IMR-90 (cell line): ENCODE results near the gene FMNL3. TPM values are rescaled to one million over a fixed set of nuclear protein-coding genes. Genes with fewer than 3 reads are reported as not detected.

Source experiments
- ATAC-seq: fragments of 200-7000 bp; cut with Tn5 transposase; 2 replicates; pipeline ENCODE4 v1.9.1; 2020; ENCODE audit warnings: low read depth, mild to moderate bottlenecking, moderate library complexity
- BruUV-seq: library from RNA; stranded (reverse); fragments of 400-500 nt; replicated peaks from 2 replicates; lab custom pipeline; 2021; lab: Mats Ljungman, UMichigan
- CTCF ChIA-PET: fragments of 300-600 bp; formaldehyde crosslinking; extraction: SDS; loops from one replicate; lab custom pipeline; 2021; ENCODE audit warnings: antibody characterized with exemption; lab: Yijun Ruan, JAX
- POLR2A ChIA-PET: fragments of 300-600 bp; sonication (Branson Sonifier 250); formaldehyde crosslinking; loops from one replicate; lab custom pipeline; 2022; ENCODE audit warnings: antibody characterized with exemption; ENCODE audit not compliant: unreplicated experiment; lab: Charles Lee
- DNase-seq: peaks from one replicate; pipeline ENCODE4 v3.0.0; 2013
- H2AFZ ChIP-seq: replicated peaks from 2 replicates; pipeline ENCODE3; 2013; ENCODE audit warnings: low read length, mild to moderate bottlenecking; ENCODE audit not compliant: poor library complexity
- H2AK5ac ChIP-seq: 2 replicates; pipeline ENCODE4 v1.6.1; 2013; ENCODE audit warnings: low read depth, low read length, inconsistent platforms
- H2AK9ac ChIP-seq: replicated peaks from 2 replicates; pipeline ENCODE3; 2013; ENCODE audit warnings: mild to moderate bottlenecking, low read depth, low read length, moderate library complexity; ENCODE audit not compliant: poor library complexity
- H2BK120ac ChIP-seq: 2 replicates; pipeline ENCODE4 v1.6.1; 2013; ENCODE audit warnings: low read depth, low read length, inconsistent platforms
- H2BK15ac ChIP-seq: 3 replicates; pipeline ENCODE4 v1.6.1; 2013; ENCODE audit warnings: low read depth, low read length, inconsistent platforms
- H2BK20ac ChIP-seq: 2 replicates; pipeline ENCODE4 v1.6.1; 2013; ENCODE audit warnings: low read depth, mild to moderate bottlenecking, inconsistent platforms, low read length, moderate library complexity
- H2BK5ac ChIP-seq: 2 replicates; pipeline ENCODE4 v1.6.1; 2013; ENCODE audit warnings: mild to moderate bottlenecking, low read depth, low read length, inconsistent platforms; ENCODE audit not compliant: poor library complexity, severe bottlenecking
- H3K14ac ChIP-seq: replicated peaks from 2 replicates; pipeline ENCODE4 v1.6.1; 2013; ENCODE audit warnings: low read depth, low read length, inconsistent platforms
- H3K18ac ChIP-seq: 2 replicates; pipeline ENCODE4 v1.6.1; 2013; ENCODE audit warnings: low read depth, low read length, control low read depth
- H3K23ac ChIP-seq: 2 replicates; pipeline ENCODE4 v1.6.1; 2013; ENCODE audit warnings: low read depth, low read length, inconsistent platforms
- H3K27ac ChIP-seq: 2 replicates; pipeline ENCODE4 v1.5.1; 2013; ENCODE audit warnings: mild to moderate bottlenecking, control low read depth, low read length; ENCODE audit not compliant: insufficient read depth
- H3K27me3 ChIP-seq: 2 replicates; pipeline ENCODE4 v1.6.1; 2013; ENCODE audit warnings: low read length; ENCODE audit not compliant: control insufficient read depth, insufficient read depth
- H3K36me3 ChIP-seq: 2 replicates; pipeline ENCODE4 v1.6.1; 2013; ENCODE audit warnings: low read length, mixed read lengths; ENCODE audit not compliant: control insufficient read depth, insufficient read depth
- H3K4ac ChIP-seq: 2 replicates; pipeline ENCODE4 v1.6.1; 2013; ENCODE audit warnings: low read depth, low read length, inconsistent platforms
- H3K4me1 ChIP-seq: 2 replicates; pipeline ENCODE4 v1.6.1; 2013; ENCODE audit warnings: low read length, mixed read lengths; ENCODE audit not compliant: control insufficient read depth, insufficient read depth
- H3K4me2 ChIP-seq: 2 replicates; pipeline ENCODE4 v1.6.1; 2013; ENCODE audit warnings: low read depth, mild to moderate bottlenecking, control low read depth, low read length, moderate library complexity
- H3K4me3 ChIP-seq: 2 replicates; pipeline ENCODE4 v1.5.1; 2013; ENCODE audit warnings: low read depth, mild to moderate bottlenecking, control low read depth, low read length, moderate library complexity; ENCODE audit not compliant: insufficient read depth
- H3K56ac ChIP-seq: 2 replicates; pipeline ENCODE4 v1.6.1; 2013; ENCODE audit warnings: low read length, inconsistent platforms; ENCODE audit not compliant: insufficient read depth; ENCODE audit errors: extremely low read depth
- H3K79me1 ChIP-seq, 2 experiments: 2 replicates each; pipeline ENCODE4 v1.6.1; 2013; ENCODE audit warnings: low read length in 2 of 2, inconsistent platforms in 1 of 2, low read depth in 1 of 2
- H3K9ac ChIP-seq: 2 replicates; pipeline ENCODE4 v1.6.1; 2013; ENCODE audit warnings: low read depth, low read length, control low read depth
- H3K9me1 ChIP-seq: 2 replicates; pipeline ENCODE4 v1.6.1; 2013; ENCODE audit warnings: low read length, inconsistent platforms; ENCODE audit not compliant: insufficient read depth
- H3K9me3 ChIP-seq: 2 replicates; pipeline ENCODE4 v1.6.1; 2013; ENCODE audit warnings: low read length; ENCODE audit not compliant: control insufficient read depth, insufficient read depth
- H4K20me1 ChIP-seq: 2 replicates; pipeline ENCODE4 v1.6.1; 2013; ENCODE audit warnings: low read length, inconsistent platforms; ENCODE audit not compliant: insufficient read depth
- H4K5ac ChIP-seq: 2 replicates; pipeline ENCODE4 v1.6.1; 2013; ENCODE audit warnings: mild to moderate bottlenecking, low read depth, low read length, control low read depth
- H4K8ac ChIP-seq, 2 experiments: 2 replicates each; pipeline ENCODE4 v1.6.1; 2013; ENCODE audit warnings: low read depth in 2 of 2, low read length in 2 of 2, control low read depth in 1 of 2, inconsistent platforms in 1 of 2
- H4K91ac ChIP-seq: 2 replicates; pipeline ENCODE4 v1.6.1; 2013; ENCODE audit warnings: low read depth, low read length, inconsistent platforms; ENCODE audit not compliant: insufficient read depth
- FOS ChIP-seq: fragments of 150-350 bp; IDR thresholded peaks from 2 replicates; pipeline ENCODE4 v1.6.1; 2016; ENCODE audit warnings: low read depth, low read length
- MAZ ChIP-seq: IDR thresholded peaks from 2 replicates; pipeline ENCODE4 v1.6.1; 2012; ENCODE audit warnings: low read depth, mild to moderate bottlenecking, low read length, improper control_type of control experiment, moderate library complexity, borderline replicate concordance
- POLR2A ChIP-seq: IDR thresholded peaks from 2 replicates; pipeline ENCODE4 v1.6.1; 2012; ENCODE audit warnings: mild to moderate bottlenecking, low read depth, low read length
- RAD21 ChIP-seq: IDR thresholded peaks from 2 replicates; pipeline ENCODE4 v1.6.1; 2012; ENCODE audit warnings: low read length, improper control_type of control experiment
- RCOR1 ChIP-seq: IDR thresholded peaks from 2 replicates; pipeline ENCODE4 v1.6.1; 2012; ENCODE audit warnings: mild to moderate bottlenecking, low read length, improper control_type of control experiment; ENCODE audit not compliant: insufficient replicate concordance
- SMC3 ChIP-seq: fragments of 150-350 bp; IDR thresholded peaks from 2 replicates; pipeline ENCODE4 v1.6.1; 2016; ENCODE audit warnings: low read depth, mild to moderate bottlenecking, antibody characterized with exemption, low read length, moderate library complexity
- WGBS, 2 experiments: methylation state at CpG; one replicate each; pipeline versions ENCODE4 v1.1.5 to v1.1.7; 2013; ENCODE audit warnings: missing lambda C conversion rate in 2 of 2; ENCODE audit not compliant: insufficient read length in 1 of 2; ENCODE audit errors: extremely low coverage in 2 of 2; 5-methylcytosine and 5-hydroxymethylcytosine counted together
- dilution Hi-C: fragments of 300-500 bp; cut with HindIII; formaldehyde crosslinking; loops from one replicate; pipeline ENCODE4 v1.14.3; 2018; ENCODE audit warnings: low sequenced_read_pairs; ENCODE audit not compliant: unreplicated experiment
- in situ Hi-C: fragments of 300-500 bp; cut with MboI; formaldehyde crosslinking; loops from 3 replicates; pipeline ENCODE4 v1.14.3; 2019; ENCODE audit warnings: low sequenced_read_pairs, inconsistent platforms, mixed read lengths
- intact Hi-C: fragments of 100-400 bp; cut with micrococcal nuclease; formaldehyde crosslinking; loops from 2 replicates; pipeline ENCODE4 v1.10.0; 2022
- polyA plus RNA-seq, 3 experiments: library from polyadenylated mRNA; depleted of rRNA; stranded (reverse); fragments of >200 nt; gene quantifications; 2 replicates each; pipeline ENCODE4 v1.2.3, GENCODE V29; 2012; ENCODE audit warnings: low replicate concordance in 1 of 3
- total RNA-seq: library from RNA; depleted of rRNA; stranded (reverse); fragments of >200 nt; gene quantifications from 2 replicates; pipeline ENCODE4 v1.2.3, GENCODE V29; 2012
- TF ChIP-seq, protein P1 (sequence below): fragments of 150-350 bp; IDR thresholded peaks from 2 replicates; pipeline ENCODE4 v1.6.1; 2017; ENCODE audit warnings: mild to moderate bottlenecking, antibody characterized with exemption, low read length, low read depth
- TF ChIP-seq, protein P2 (sequence below): conservative IDR thresholded peaks from 2 replicates; pipeline ENCODE4 v1.5.1; 2012; ENCODE audit warnings: mild to moderate bottlenecking, low read depth, low read length, improper control_type of control experiment
- TF ChIP-seq, protein P3 (sequence below): fragments of 150-350 bp; IDR thresholded peaks from 2 replicates; pipeline ENCODE4 v1.6.1; 2016; ENCODE audit warnings: low read depth, mild to moderate bottlenecking, low read length, moderate library complexity, borderline replicate concordance

FMNL3 gene
- total and polyA plus RNA-seq, 2 of the 4 experiments (the other 2 are of a cell fraction): 16.3 to 36.4 TPM

DNA sequence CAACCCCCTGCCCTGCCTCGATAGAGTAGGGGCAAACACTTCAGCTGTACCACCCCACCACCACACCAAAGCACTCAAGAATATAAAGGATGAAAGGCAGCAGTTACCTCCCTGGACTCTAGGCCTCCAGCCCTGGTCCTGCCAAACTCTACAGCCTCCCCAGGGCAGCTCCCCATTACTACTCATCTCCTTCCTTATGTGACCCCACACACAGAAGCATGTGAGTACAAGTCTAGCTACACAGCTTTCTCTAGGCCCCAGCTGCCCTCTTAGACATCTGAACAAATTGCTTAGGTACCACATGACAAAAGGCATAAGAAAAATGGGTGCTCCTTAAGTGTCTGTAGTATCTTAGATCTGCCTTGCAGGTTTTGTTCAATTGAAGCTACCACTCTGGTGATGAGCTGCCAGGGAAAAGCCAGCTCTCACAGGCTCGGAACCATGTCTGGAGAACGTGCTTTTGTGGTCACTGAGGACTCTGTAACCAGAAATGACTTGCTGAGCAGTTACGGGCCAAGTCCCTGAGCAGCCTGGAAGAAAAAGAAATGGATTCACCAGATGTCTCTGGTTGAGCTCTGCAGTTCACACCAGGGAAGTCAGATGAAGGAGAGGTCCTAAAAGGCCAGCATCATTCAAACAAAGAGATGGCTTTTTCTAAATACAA lies 32.8 kb downstream of the FMNL3 start (continued):
- TF ChIP-seq, protein P1, sequence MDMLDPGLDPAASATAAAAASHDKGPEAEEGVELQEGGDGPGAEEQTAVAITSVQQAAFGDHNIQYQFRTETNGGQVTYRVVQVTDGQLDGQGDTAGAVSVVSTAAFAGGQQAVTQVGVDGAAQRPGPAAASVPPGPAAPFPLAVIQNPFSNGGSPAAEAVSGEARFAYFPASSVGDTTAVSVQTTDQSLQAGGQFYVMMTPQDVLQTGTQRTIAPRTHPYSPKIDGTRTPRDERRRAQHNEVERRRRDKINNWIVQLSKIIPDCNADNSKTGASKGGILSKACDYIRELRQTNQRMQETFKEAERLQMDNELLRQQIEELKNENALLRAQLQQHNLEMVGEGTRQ: no peak

DNA sequence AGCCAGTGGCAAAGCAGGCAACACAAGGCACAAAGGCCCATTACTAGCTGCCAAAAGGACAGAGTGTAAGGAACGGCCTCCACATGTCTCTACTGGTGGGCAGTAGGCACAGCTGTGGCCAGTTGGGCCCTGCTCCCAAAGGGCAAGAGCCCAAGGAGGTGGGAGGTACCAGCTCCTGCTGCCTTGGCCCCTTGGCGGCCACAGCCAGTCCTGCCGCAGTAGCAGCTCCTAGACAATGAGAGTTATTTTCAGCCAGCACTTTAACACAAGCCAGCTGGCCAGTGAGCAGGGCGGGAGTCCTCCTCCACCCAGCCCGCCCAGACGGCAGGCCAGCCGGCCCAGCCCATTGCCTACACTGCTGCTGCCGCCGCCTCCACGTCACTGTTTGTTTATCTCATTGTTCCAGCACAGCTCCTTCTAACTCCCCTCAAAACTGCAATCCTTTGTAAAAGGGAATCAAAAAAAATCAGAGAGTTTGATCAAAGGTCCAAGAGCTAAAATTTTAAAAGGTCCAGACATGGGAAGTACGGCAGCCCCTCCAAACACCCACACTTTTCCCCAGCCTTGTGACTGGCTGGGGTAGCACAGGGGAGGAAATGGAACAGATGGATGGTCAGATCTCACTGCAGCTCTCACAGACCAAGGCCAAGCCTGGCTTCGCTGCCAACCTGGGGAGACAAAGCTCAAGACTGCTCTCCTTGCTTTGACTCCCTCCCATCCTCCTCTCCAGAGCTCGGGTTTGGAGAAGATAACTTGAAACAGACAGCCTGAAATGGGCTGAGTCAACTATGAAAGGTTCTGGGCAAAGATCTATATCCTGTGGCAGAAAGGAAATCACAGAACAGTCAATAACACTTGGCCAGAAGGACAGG lies 33.5 kb downstream of the FMNL3 start:
- Histone ChIP-seq H3K36me3 (no peaks in the 10 kb centered on the region), H3K9ac (peak overlapping the region; percentile 58), H2BK5ac (peak overlapping the region; percentile 80), H4K91ac (peak overlapping the region; percentile 90), H2BK15ac (peak overlapping the region; percentile 86), H2BK120ac (peak overlapping the region; percentile 88), H2AFZ (peak overlapping the region; percentile 78), H3K4me2 (peak overlapping the region; percentile 57), H3K9me3 (no peaks in the 10 kb centered on the region), H3K79me1 (peaks cover 38 to 85% of the 10 kb centered on the region in 2 experiments), H3K4me1 (peaks cover 37% of the 10 kb centered on the region), H4K5ac (peak overlapping the region; percentile 74), H3K9me1 (peaks cover 35% of the 10 kb centered on the region), H2BK20ac (peak overlapping the region; percentile 70), H2AK9ac (peak overlapping the region; percentile 67), H3K14ac (peak overlapping the region; percentile 94), H4K8ac (peak overlapping the region; percentile 89 to 92), H2AK5ac (peak overlapping the region; percentile 91), H3K56ac (peak overlapping the region; percentile 80; the same call in 1 of the 2 replicates), H3K23ac (peak overlapping the region; percentile 85), H3K27ac (peak overlapping the region; percentile 85), H3K18ac (peak overlapping the region; percentile 65), H4K20me1 (no peaks in the 10 kb centered on the region), H3K4ac (peak overlapping the region; percentile 94), H3K27me3 (no peaks in the 10 kb centered on the region), H3K4me3 (no peak overlapping the region)
- POLR2A ChIA-PET: no interaction called here
- CTCF ChIA-PET: interaction anchor here (0.5 to 1.7 kb wide), 4 partner anchors 11 to 197 kb away, joined by 3 to 13 read pairs (median 4); no protein-coding TSS in a partner anchor
- in situ Hi-C loops (no loop called here), dilution Hi-C loops (no loop called here), intact Hi-C loops (loop anchor here (1.0 kb wide), 1 partner anchor 34 kb away; the partner anchor contains the start of gene FMNL3)
- no TSS peak for BruUV-seq
- ATAC-seq (peak; percentile 98), DNase-seq (peak; percentile 94)
- 2% methylated on average over 7 of the region's 13 CpGs; no CpG with 5 or more reads in 1 of the 2 experiments for WGBS, 2 experiments
- TF ChIP-seq SMC3 (peak; percentile 43), RCOR1 (no peak), MAZ (peak; percentile 83; the same call in 1 of the 2 replicates), POLR2A (peak; percentile 76; the same call in 1 of the 2 replicates), FOS (no peak), RAD21 (peak; percentile 42)
- TF ChIP-seq, protein P2, sequence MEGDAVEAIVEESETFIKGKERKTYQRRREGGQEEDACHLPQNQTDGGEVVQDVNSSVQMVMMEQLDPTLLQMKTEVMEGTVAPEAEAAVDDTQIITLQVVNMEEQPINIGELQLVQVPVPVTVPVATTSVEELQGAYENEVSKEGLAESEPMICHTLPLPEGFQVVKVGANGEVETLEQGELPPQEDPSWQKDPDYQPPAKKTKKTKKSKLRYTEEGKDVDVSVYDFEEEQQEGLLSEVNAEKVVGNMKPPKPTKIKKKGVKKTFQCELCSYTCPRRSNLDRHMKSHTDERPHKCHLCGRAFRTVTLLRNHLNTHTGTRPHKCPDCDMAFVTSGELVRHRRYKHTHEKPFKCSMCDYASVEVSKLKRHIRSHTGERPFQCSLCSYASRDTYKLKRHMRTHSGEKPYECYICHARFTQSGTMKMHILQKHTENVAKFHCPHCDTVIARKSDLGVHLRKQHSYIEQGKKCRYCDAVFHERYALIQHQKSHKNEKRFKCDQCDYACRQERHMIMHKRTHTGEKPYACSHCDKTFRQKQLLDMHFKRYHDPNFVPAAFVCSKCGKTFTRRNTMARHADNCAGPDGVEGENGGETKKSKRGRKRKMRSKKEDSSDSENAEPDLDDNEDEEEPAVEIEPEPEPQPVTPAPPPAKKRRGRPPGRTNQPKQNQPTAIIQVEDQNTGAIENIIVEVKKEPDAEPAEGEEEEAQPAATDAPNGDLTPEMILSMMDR: peak; percentile 32; the same call in 1 of the 2 replicates
- TF ChIP-seq, protein P3, sequence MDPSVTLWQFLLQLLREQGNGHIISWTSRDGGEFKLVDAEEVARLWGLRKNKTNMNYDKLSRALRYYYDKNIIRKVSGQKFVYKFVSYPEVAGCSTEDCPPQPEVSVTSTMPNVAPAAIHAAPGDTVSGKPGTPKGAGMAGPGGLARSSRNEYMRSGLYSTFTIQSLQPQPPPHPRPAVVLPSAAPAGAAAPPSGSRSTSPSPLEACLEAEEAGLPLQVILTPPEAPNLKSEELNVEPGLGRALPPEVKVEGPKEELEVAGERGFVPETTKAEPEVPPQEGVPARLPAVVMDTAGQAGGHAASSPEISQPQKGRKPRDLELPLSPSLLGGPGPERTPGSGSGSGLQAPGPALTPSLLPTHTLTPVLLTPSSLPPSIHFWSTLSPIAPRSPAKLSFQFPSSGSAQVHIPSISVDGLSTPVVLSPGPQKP: no peak
